Fibroblast of pulmonary artery (primary cell): Measurements from ENCODE around the gene COL6A2.
"Not testable (repeated sequence)": the region's sequence is repeated elsewhere in the genome, so short reads cannot be mapped to it uniquely, and the experiment has no call there.

Experiments used
- DNase-seq: peaks from one replicate; pipeline ENCODE4 v3.0.0-alpha.2; 2010; ENCODE audit warnings: low read depth
- H3K4me3 ChIP-seq: replicated peaks from 2 replicates; pipeline ENCODE4 v1.5.1; 2011; ENCODE audit warnings: low read depth, mild to moderate bottlenecking, control low read depth, low read length, moderate library complexity
- TF ChIP-seq, protein P1 (sequence below): IDR thresholded peaks from 2 replicates; pipeline ENCODE4 v1.5.1; 2011; ENCODE audit warnings: mild to moderate bottlenecking, control low read depth, low read length, inconsistent platforms; ENCODE audit errors: missing control alignments

Gene COL6A2

DNA sequence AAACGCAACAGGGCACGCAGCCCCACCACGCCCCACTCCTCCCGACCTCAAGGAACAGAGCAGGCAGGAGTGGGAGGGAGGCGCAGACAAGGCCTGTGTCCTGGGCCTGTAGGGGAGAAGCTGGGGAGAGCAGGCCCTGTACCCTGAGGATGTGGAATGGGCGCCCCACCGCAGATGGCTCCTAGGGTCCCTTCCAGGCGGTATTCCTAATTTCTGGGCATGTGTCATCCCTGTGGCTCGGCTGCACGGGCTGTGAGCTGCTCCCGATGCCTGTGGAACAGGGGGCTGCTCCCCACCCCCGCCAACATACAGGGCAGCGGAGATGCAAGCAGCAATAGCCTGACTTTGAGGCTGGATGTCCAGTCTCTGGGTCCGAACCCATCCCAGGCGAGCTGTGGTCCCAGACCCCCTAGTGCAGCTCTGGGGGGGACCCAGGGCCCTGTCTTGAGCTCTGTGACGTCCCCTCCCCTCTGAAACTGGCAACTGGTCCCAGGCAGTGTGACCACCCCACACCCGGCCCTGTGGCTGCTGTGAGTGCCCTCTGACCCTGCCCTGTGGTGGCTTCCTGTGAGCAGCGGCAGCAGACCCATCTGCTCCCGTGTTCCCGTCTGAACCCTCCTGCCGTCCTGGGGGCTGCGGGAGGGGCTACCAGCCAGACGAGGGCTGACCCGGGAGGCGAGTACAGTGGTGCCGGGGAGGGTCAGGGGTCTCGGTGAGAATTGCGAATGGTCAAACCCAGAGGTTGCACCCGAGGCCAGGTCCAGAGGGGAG, 13.9 kb upstream of the COL6A2 start:
- H3K4me3 ChIP-seq, result no peak overlapping the region
- TF ChIP-seq, protein P1, sequence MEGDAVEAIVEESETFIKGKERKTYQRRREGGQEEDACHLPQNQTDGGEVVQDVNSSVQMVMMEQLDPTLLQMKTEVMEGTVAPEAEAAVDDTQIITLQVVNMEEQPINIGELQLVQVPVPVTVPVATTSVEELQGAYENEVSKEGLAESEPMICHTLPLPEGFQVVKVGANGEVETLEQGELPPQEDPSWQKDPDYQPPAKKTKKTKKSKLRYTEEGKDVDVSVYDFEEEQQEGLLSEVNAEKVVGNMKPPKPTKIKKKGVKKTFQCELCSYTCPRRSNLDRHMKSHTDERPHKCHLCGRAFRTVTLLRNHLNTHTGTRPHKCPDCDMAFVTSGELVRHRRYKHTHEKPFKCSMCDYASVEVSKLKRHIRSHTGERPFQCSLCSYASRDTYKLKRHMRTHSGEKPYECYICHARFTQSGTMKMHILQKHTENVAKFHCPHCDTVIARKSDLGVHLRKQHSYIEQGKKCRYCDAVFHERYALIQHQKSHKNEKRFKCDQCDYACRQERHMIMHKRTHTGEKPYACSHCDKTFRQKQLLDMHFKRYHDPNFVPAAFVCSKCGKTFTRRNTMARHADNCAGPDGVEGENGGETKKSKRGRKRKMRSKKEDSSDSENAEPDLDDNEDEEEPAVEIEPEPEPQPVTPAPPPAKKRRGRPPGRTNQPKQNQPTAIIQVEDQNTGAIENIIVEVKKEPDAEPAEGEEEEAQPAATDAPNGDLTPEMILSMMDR, result no peak
- DNase-seq, result no peak

DNA sequence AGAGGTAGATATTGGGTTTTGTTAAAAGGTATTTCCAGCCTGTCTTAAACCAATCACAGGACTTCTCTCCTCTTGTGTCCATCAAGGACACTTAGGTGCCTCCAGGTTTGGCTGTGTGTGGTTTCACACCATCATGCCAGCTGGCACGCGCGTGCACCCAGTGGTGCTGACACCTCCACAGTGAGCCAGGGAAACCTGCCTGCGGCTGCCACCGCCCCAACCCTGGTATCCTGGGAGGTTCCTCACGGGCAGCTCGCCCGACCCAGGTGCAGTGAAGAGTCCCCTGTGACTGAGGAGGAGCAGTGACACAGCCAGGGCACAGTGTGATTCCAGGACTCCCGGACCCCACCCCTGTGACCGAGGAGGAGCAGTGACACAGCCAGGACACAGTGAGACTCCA, 13.2 kb upstream of the COL6A2 start:
- TF ChIP-seq, protein P1, result no peak
- no peak for DNase-seq
- H3K4me3 ChIP-seq, result no peak overlapping the region

DNA sequence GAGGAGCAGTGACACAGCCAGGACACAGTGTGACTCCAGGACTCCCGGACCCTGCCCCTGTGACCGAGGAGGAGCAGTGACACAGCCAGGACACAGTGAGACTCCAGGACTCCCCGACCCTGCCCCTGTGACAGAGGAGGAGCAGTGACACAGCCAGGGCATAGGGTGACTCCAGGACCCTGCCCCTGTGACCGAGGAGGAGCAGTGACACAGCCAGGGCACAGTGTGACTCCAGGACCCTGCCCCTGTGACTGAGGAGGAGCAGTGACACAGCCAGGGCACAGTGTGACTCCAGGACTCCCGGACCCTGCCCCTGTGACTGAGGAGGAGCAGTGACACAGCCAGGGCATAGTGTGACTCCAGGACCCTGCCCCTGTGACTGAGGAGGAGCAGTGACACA, 12.7 kb upstream of the COL6A2 start:
- H3K4me3 ChIP-seq, DNase-seq: not testable (repeated sequence)

DNA sequence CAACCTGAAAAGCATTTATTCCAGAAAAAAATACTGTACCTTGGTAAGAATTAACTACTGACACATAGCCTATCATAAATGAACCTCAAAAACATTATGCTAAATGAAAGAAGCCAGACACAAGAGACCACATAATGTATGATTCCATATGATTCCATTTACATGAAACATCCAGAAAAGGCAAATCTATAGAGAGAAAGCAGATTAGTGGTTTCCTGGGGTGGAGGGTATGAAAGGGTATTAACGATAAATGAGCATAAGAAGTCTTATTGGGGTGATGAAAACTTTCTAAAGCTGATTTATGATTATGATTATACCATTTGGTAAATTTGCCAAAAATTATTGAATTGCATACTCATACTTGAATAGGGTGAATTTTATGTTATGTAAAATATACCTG, 10.3 kb upstream of the COL6A2 start:
- no peak overlapping the region for H3K4me3 ChIP-seq
- TF ChIP-seq, protein P1, result no peak
- no peak for DNase-seq

DNA sequence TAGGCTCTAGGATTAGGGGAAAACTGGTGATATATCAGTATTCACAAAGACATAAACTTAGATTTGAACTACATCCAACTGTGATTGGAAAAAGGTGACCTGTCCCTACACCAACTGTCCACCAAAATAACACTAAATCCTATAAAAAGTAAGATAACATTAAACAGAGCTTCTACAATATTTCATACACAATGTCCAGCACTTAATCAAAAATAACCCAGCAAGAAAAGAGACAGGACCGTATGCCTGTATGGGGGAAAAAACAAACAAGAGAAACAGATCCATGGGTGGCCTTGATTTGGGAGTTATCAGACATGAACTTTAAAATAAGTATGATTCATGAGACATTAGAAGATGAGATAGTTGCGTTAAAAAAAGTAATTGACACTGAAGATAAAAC, 9.7 kb upstream of the COL6A2 start:
- TF ChIP-seq, protein P1, result no peak
- DNase-seq, result no peak
- no peak overlapping the region for H3K4me3 ChIP-seq

DNA sequence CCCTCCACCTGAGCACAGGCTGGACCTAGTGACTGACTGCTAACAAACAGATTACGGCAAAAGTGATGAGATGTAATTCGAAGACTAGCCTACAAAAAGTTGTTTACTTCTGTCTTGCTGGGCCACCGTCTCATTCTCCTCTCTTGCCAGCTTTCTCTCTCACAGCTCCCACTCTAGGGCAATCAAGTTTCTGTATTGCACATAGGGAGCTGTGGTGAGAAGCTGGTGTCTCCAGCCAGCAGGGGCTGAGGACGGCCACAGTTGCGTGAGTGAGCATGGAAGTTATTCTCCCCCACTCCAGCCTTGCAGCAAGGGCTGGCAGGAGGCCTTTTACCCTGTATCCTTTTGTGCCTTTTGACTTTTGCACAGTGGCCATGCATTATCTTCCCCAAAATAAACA, 8.6 kb upstream of the COL6A2 start:
- TF ChIP-seq, protein P1, result no peak
- H3K4me3 ChIP-seq, result no peak overlapping the region
- no peak for DNase-seq

DNA sequence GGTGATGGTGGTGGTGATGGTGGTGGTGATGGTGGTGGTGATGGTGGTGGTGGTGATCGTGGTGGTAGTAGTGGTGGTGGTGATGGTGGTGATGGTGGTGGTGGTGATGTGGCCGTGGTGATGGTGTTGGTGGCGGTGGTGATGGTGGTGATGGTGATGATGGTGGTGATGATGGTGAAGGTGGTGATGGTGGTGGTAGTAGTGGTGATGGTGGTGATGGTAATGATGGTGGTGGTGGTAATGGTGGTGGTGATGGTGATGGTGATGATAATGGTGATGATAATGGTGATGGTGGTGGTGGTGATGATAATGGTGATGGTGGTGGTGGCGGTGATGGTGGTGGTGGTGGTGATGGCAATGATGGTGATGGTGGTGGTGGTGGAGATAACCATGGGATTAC, 6.8 kb upstream of the COL6A2 start:
- DNase-seq, result no peak
- no peak overlapping the region for H3K4me3 ChIP-seq
- TF ChIP-seq, protein P1, result no peak
